Astrocyte (in vitro differentiated cells and primary cell): ENCODE measurements around the gene VEPH1. TPM values are rescaled to one million over a fixed set of nuclear protein-coding genes. Genes with fewer than 3 reads are reported as not detected.

ENCODE experiments used
- DNase-seq: peaks from one replicate; pipeline ENCODE4 v3.0.0-alpha.2; 2010; ENCODE audit warnings: low read depth
- FAIRE-seq: peaks from 2 replicates; lab custom pipeline; 2011; peaks lifted over from hg19 to GRCh38; lab: Jason Lieb, UNC
- H2AFZ ChIP-seq: 2 replicates; pipeline ENCODE4 v1.6.0; 2012; ENCODE audit warnings: low read depth, low read length, inconsistent platforms
- H3K27ac ChIP-seq: 2 replicates; pipeline ENCODE4 v1.5.1; 2011; ENCODE audit warnings: low read depth, low read length, inconsistent platforms
- H3K27me3 ChIP-seq: 2 replicates; pipeline ENCODE4 v1.6.0; 2011; ENCODE audit warnings: low read length, inconsistent platforms; ENCODE audit not compliant: insufficient read depth
- H3K36me3 ChIP-seq: 2 replicates; pipeline ENCODE4 v1.5.1; 2011; ENCODE audit warnings: low read length, inconsistent platforms; ENCODE audit not compliant: insufficient read depth
- H3K4me1 ChIP-seq: 2 replicates; pipeline ENCODE4 v1.5.1; 2011; ENCODE audit warnings: low read length, inconsistent platforms; ENCODE audit not compliant: insufficient read depth
- H3K4me2 ChIP-seq: 2 replicates; pipeline ENCODE4 v1.6.0; 2012; ENCODE audit warnings: low read length, inconsistent platforms
- H3K4me3 ChIP-seq: 2 replicates; pipeline ENCODE4 v1.5.1; 2011; ENCODE audit warnings: low read depth, mild to moderate bottlenecking, low read length, inconsistent platforms; ENCODE audit not compliant: insufficient read depth
- H3K79me2 ChIP-seq: 2 replicates; pipeline ENCODE4 v1.6.0; 2012; ENCODE audit warnings: mild to moderate bottlenecking, low read length, inconsistent platforms; ENCODE audit not compliant: insufficient read depth
- H3K9ac ChIP-seq: 2 replicates; pipeline ENCODE4 v1.6.0; 2012; ENCODE audit warnings: mild to moderate bottlenecking, low read length, inconsistent platforms
- H3K9me3 ChIP-seq: 2 replicates; pipeline ENCODE4 v1.5.1; 2012; ENCODE audit warnings: low read depth, mild to moderate bottlenecking, low read length, inconsistent platforms; ENCODE audit not compliant: insufficient read depth
- H4K20me1 ChIP-seq: 2 replicates; pipeline ENCODE4 v1.6.0; 2012; ENCODE audit warnings: low read length, inconsistent platforms; ENCODE audit not compliant: insufficient read depth
- H3K27ac Mint-ChIP-seq: one replicate; pipeline ENCODE4 v1.8.0; 2021; ENCODE audit warnings: mild to moderate bottlenecking, mixed read lengths; ENCODE audit not compliant: unreplicated experiment
- H3K27me3 Mint-ChIP-seq: one replicate; pipeline ENCODE4 v1.8.0; 2021; ENCODE audit warnings: low read depth, mixed read lengths; ENCODE audit not compliant: unreplicated experiment
- H3K36me3 Mint-ChIP-seq: one replicate; pipeline ENCODE4 v1.8.0; 2021; ENCODE audit warnings: low read depth, mixed read lengths; ENCODE audit not compliant: unreplicated experiment
- H3K4me1 Mint-ChIP-seq: one replicate; pipeline ENCODE4 v1.8.0; 2021; ENCODE audit warnings: low read depth, mixed read lengths; ENCODE audit not compliant: unreplicated experiment
- H3K4me3 Mint-ChIP-seq: one replicate; pipeline ENCODE4 v1.8.0; 2021; ENCODE audit warnings: mild to moderate bottlenecking, moderate library complexity, mixed read lengths; ENCODE audit not compliant: unreplicated experiment
- H3K9me3 Mint-ChIP-seq: one replicate; pipeline ENCODE4 v1.8.0; 2021; ENCODE audit warnings: mild to moderate bottlenecking, mixed read lengths; ENCODE audit not compliant: unreplicated experiment
- CTCF ChIP-seq: IDR thresholded peaks from 2 replicates; pipeline ENCODE4 v1.5.1; 2011; ENCODE audit warnings: low read depth, mild to moderate bottlenecking, inconsistent platforms, low read length, moderate library complexity; ENCODE audit not compliant: insufficient read depth
- EZH2 ChIP-seq: IDR thresholded peaks from 2 replicates; pipeline ENCODE4 v1.6.1; 2012; ENCODE audit warnings: mild to moderate bottlenecking, low read length, inconsistent platforms; ENCODE audit not compliant: insufficient read depth
- total RNA-seq: library from RNA; stranded (reverse); gene quantifications from 2 replicates; pipeline ENCODE4 v1.2.1, GENCODE V29; 2021

The VEPH1 gene
- total RNA-seq, 1 donor from 2014 or later = 9.4 TPM

GRCh38 chr3:157498371-157498770, 4.8 kb downstream of the VEPH1 start:
- Histone ChIP-seq H3K9me3 (no peaks in the 10 kb centered on the region), H4K20me1 (peaks cover 10% of the 10 kb centered on the region), H3K27ac (no peak overlapping the region), H3K27me3 (no peaks in the 10 kb centered on the region), H3K79me2 (no peaks in the 10 kb centered on the region), H3K4me3 (no peak overlapping the region), H2AFZ (no peak overlapping the region), H3K36me3 (peaks cover 3% of the 10 kb centered on the region), H3K4me1 (peaks cover 27% of the 10 kb centered on the region), H3K9ac (no peak overlapping the region), H3K4me2 (no peak overlapping the region)
- TF ChIP-seq EZH2 = no peak
- no peak for TF ChIP-seq CTCF
- FAIRE-seq (no peak), DNase-seq (no peak)
- H3K4me3 Mint-ChIP-seq = no peak overlapping the region
- peaks cover 49% of the 10 kb centered on the region for H3K4me1 Mint-ChIP-seq
- H3K27me3 Mint-ChIP-seq = no peaks in the 10 kb centered on the region
- no peaks in the 10 kb centered on the region for H3K9me3 Mint-ChIP-seq
- no peak overlapping the region for H3K27ac Mint-ChIP-seq
- no peaks in the 10 kb centered on the region for H3K36me3 Mint-ChIP-seq

GRCh38 chr3:157495846-157496245, 7.4 kb downstream of the VEPH1 start:
- Histone ChIP-seq H3K27ac (no peak overlapping the region), H3K4me3 (no peak overlapping the region), H3K27me3 (no peaks in the 10 kb centered on the region), H3K9me3 (no peaks in the 10 kb centered on the region), H3K4me1 (peaks cover 22% of the 10 kb centered on the region), H2AFZ (no peak overlapping the region), H3K36me3 (peaks cover 8% of the 10 kb centered on the region), H3K4me2 (no peak overlapping the region), H3K79me2 (no peaks in the 10 kb centered on the region), H4K20me1 (peaks cover 7% of the 10 kb centered on the region), H3K9ac (no peak overlapping the region)
- Mint-ChIP-seq H3K27me3 (no peaks in the 10 kb centered on the region), H3K4me3 (no peak overlapping the region), H3K4me1 (peaks cover 35% of the 10 kb centered on the region), H3K9me3 (no peaks in the 10 kb centered on the region), H3K27ac (no peak overlapping the region), H3K36me3 (no peaks in the 10 kb centered on the region)
- TF ChIP-seq CTCF (no peak), EZH2 (no peak)
- FAIRE-seq (no peak), DNase-seq (no peak)

GRCh38 chr3:157494581-157495281, 8.5 kb downstream of the VEPH1 start:
- no peaks in the 10 kb centered on the region for H3K27me3 Mint-ChIP-seq
- no peaks in the 10 kb centered on the region for H3K9me3 Mint-ChIP-seq

More at GRCh38 chr3:157494581-157495281, 8.5 kb downstream of the VEPH1 start:
- no peak overlapping the region for H2AFZ ChIP-seq
- H3K4me3 ChIP-seq = no peak overlapping the region
- H3K4me1 ChIP-seq = peaks cover 17% of the 10 kb centered on the region
- peaks cover 7% of the 10 kb centered on the region for H4K20me1 ChIP-seq
- FAIRE-seq = peak; percentile 32
- no peaks in the 10 kb centered on the region for H3K27me3 ChIP-seq
- Mint-ChIP-seq H3K4me3 (no peak overlapping the region), H3K4me1 (peaks cover 30% of the 10 kb centered on the region), H3K36me3 (no peaks in the 10 kb centered on the region), H3K27ac (no peak overlapping the region)
- H3K4me2 ChIP-seq = peak overlapping the region; percentile 24
- H3K36me3 ChIP-seq = peaks cover 8% of the 10 kb centered on the region
- DNase-seq = peak; percentile 48
- no peaks in the 10 kb centered on the region for H3K79me2 ChIP-seq
- TF ChIP-seq CTCF = no peak
- no peak for TF ChIP-seq EZH2
- no peaks in the 10 kb centered on the region for H3K9me3 ChIP-seq
- H3K27ac ChIP-seq = no peak overlapping the region
- no peak overlapping the region for H3K9ac ChIP-seq
